Vagina (tissue), 2 donors: ENCODE results near the gene ACTRT2. TPM values are rescaled to one million over a fixed set of nuclear protein-coding genes. Genes with fewer than 3 reads are reported as not detected.

ENCODE experiments used
- DNase-seq, 2 donors: peaks; one replicate each; pipeline ENCODE4 v3.0.0-alpha.2; 2017; ENCODE audit errors: extremely low spot score in 2 of 2
- H3K27ac ChIP-seq: fragments of 200-600 bp; sonication (generic); one replicate; pipeline ENCODE4 v1.5.1; 2019
- H3K27me3 ChIP-seq: fragments of 200-600 bp; sonication (generic); one replicate; pipeline ENCODE4 v1.5.1; 2019
- H3K36me3 ChIP-seq, 2 donors: fragments of 200-600 bp; sonication (generic); one replicate each; pipeline ENCODE4 v1.5.1; 2017 to 2019
- H3K4me1 ChIP-seq: fragments of 200-600 bp; sonication (generic); one replicate; pipeline ENCODE4 v1.5.1; 2019
- H3K4me3 ChIP-seq, 2 donors: fragments of 200-600 bp; sonication (generic); 1 replicate in 1 of 2; 2 replicates in 1 of 2; pipeline ENCODE4 v1.5.1; 2016 to 2019
- H3K9me3 ChIP-seq: fragments of 200-600 bp; sonication (generic); one replicate; pipeline ENCODE4 v1.5.1; 2019
- CTCF ChIP-seq, 3 experiments: fragments of 450-650 bp in 2 of 3; fragments of 200-600 bp in 1 of 3; sonication (generic) in 1 of 3; IDR thresholded peaks; one replicate each; pipeline ENCODE4 v1.5.1; 2017 to 2019; ENCODE audit warnings: antibody characterized with exemption in 3 of 3, mild to moderate bottlenecking in 2 of 3, moderate library complexity in 2 of 3
- POLR2A ChIP-seq, 2 donors: fragments of 450-650 bp; IDR thresholded peaks; one replicate each; pipeline ENCODE4 v1.6.1; 2017; ENCODE audit warnings: antibody characterized with exemption in 2 of 2, mild to moderate bottlenecking in 2 of 2, moderate library complexity in 2 of 2
- POLR2AphosphoS5 ChIP-seq, 2 donors: sonication (generic); formaldehyde crosslinking; IDR thresholded peaks; one replicate each; pipeline ENCODE4 v1.9.0; 2017; ENCODE audit warnings: antibody characterized with exemption in 2 of 2, mild to moderate bottlenecking in 2 of 2, low read depth in 1 of 2; ENCODE audit not compliant: insufficient read depth in 1 of 2
- intact Hi-C: fragments of 100-400 bp; cut with DNase I; formaldehyde crosslinking; loops from one replicate; pipeline ENCODE4 v1.15.1; 2023
- total RNA-seq: library from RNA; depleted of rRNA; stranded (reverse); fragments of >200 nt; gene quantifications from one replicate; pipeline ENCODE4 v1.2.3, GENCODE V29; 2016

The ACTRT2 gene
- total RNA-seq, 1 donor from 2014 or later, result not detected

- DNase-seq, result no peak
- Histone ChIP-seq H3K9me3 (no peaks in the 10 kb centered on the region), H3K4me3 (no peak overlapping the region), H3K27ac (no peak overlapping the region), H3K27me3 (no peaks in the 10 kb centered on the region), H3K36me3 (no peaks in the 10 kb centered on the region), H3K4me1 (no peaks in the 10 kb centered on the region)
- intact Hi-C loops, result no loop called here
- TF ChIP-seq CTCF (IDR thresholded peaks at IDR 0.05), result no peak
- TF ChIP-seq POLR2AphosphoS5 (IDR thresholded peaks at IDR 0.05; ENCODE audit: insufficient read depth in 1 of 2, low read depth in 1 of 2), result no peak
- no peak for TF ChIP-seq POLR2A (IDR thresholded peaks at IDR 0.05)
Observed at GRCh38 chr1:3004285-3005205, 16.7 kb upstream of the ACTRT2 start.

GRCh38 chr1:3005771-3006170, 15.5 kb upstream of the ACTRT2 start:
- intact Hi-C loops, result no loop called here
- no peaks in the 10 kb centered on the region for H3K36me3 ChIP-seq
- no peak overlapping the region for H3K27ac ChIP-seq
- no peak for TF ChIP-seq POLR2A (IDR thresholded peaks at IDR 0.05)
- no peak for TF ChIP-seq POLR2AphosphoS5 (IDR thresholded peaks at IDR 0.05; ENCODE audit: insufficient read depth in 1 of 2, low read depth in 1 of 2)
- TF ChIP-seq CTCF (IDR thresholded peaks at IDR 0.05), result no peak
- no peak overlapping the region for H3K4me3 ChIP-seq
- DNase-seq, result no peak
- H3K4me1 ChIP-seq, result no peaks in the 10 kb centered on the region
- H3K9me3 ChIP-seq, result no peaks in the 10 kb centered on the region
- H3K27me3 ChIP-seq, result no peaks in the 10 kb centered on the region

GRCh38 chr1:3007298-3008147, 13.7 kb upstream of the ACTRT2 start:
- intact Hi-C loops, result no loop called here
- no peak overlapping the region for H3K27ac ChIP-seq
- H3K27me3 ChIP-seq, result no peaks in the 10 kb centered on the region
- no peaks in the 10 kb centered on the region for H3K4me1 ChIP-seq
- no peaks in the 10 kb centered on the region for H3K36me3 ChIP-seq
- no peak overlapping the region for H3K4me3 ChIP-seq
- TF ChIP-seq POLR2AphosphoS5 (IDR thresholded peaks at IDR 0.05; ENCODE audit: insufficient read depth in 1 of 2, low read depth in 1 of 2) (no peak), POLR2A (IDR thresholded peaks at IDR 0.05) (no peak), CTCF (IDR thresholded peaks at IDR 0.05) (no peak)
- no peak for DNase-seq
- no peaks in the 10 kb centered on the region for H3K9me3 ChIP-seq

GRCh38 chr1:3009021-3009420, 12.2 kb upstream of the ACTRT2 start:
- Histone ChIP-seq H3K27me3 (no peaks in the 10 kb centered on the region), H3K36me3 (no peaks in the 10 kb centered on the region), H3K9me3 (no peaks in the 10 kb centered on the region), H3K4me3 (no peak overlapping the region), H3K4me1 (no peaks in the 10 kb centered on the region), H3K27ac (no peak overlapping the region)
- DNase-seq, result no peak
- intact Hi-C loops, result no loop called here
- TF ChIP-seq POLR2A (IDR thresholded peaks at IDR 0.05) (no peak), POLR2AphosphoS5 (IDR thresholded peaks at IDR 0.05; ENCODE audit: insufficient read depth in 1 of 2, low read depth in 1 of 2) (no peak), CTCF (IDR thresholded peaks at IDR 0.05) (no peak)
